IMR-90 (cell line): ENCODE measurements around the gene HMCES. TPM values are rescaled to one million over a fixed set of nuclear protein-coding genes. Genes with fewer than 3 reads are reported as not detected.

Experiments used
- ATAC-seq: fragments of 200-7000 bp; cut with Tn5 transposase; 2 replicates; pipeline ENCODE4 v1.9.1; 2020; ENCODE audit warnings: low read depth, mild to moderate bottlenecking, moderate library complexity
- BruUV-seq: library from RNA; stranded (reverse); fragments of 400-500 nt; replicated peaks from 2 replicates; lab custom pipeline; 2021; lab: Mats Ljungman, UMichigan
- CTCF ChIA-PET: fragments of 300-600 bp; formaldehyde crosslinking; extraction: SDS; loops from one replicate; lab custom pipeline; 2021; ENCODE audit warnings: antibody characterized with exemption; lab: Yijun Ruan, JAX
- POLR2A ChIA-PET: fragments of 300-600 bp; sonication (Branson Sonifier 250); formaldehyde crosslinking; loops from one replicate; lab custom pipeline; 2022; ENCODE audit warnings: antibody characterized with exemption; ENCODE audit not compliant: unreplicated experiment; lab: Charles Lee
- DNase-seq: peaks from one replicate; pipeline ENCODE4 v3.0.0; 2013
- H2AFZ ChIP-seq: replicated peaks from 2 replicates; pipeline ENCODE3; 2013; ENCODE audit warnings: low read length, mild to moderate bottlenecking; ENCODE audit not compliant: poor library complexity
- H2AK5ac ChIP-seq: 2 replicates; pipeline ENCODE4 v1.6.1; 2013; ENCODE audit warnings: low read depth, low read length, inconsistent platforms
- H2AK9ac ChIP-seq: replicated peaks from 2 replicates; pipeline ENCODE3; 2013; ENCODE audit warnings: mild to moderate bottlenecking, low read depth, low read length, moderate library complexity; ENCODE audit not compliant: poor library complexity
- H2BK120ac ChIP-seq: 2 replicates; pipeline ENCODE4 v1.6.1; 2013; ENCODE audit warnings: low read depth, low read length, inconsistent platforms
- H2BK15ac ChIP-seq: 3 replicates; pipeline ENCODE4 v1.6.1; 2013; ENCODE audit warnings: low read depth, low read length, inconsistent platforms
- H2BK20ac ChIP-seq: 2 replicates; pipeline ENCODE4 v1.6.1; 2013; ENCODE audit warnings: low read depth, mild to moderate bottlenecking, inconsistent platforms, low read length, moderate library complexity
- H2BK5ac ChIP-seq: 2 replicates; pipeline ENCODE4 v1.6.1; 2013; ENCODE audit warnings: mild to moderate bottlenecking, low read depth, low read length, inconsistent platforms; ENCODE audit not compliant: poor library complexity, severe bottlenecking
- H3K14ac ChIP-seq: replicated peaks from 2 replicates; pipeline ENCODE4 v1.6.1; 2013; ENCODE audit warnings: low read depth, low read length, inconsistent platforms
- H3K18ac ChIP-seq: 2 replicates; pipeline ENCODE4 v1.6.1; 2013; ENCODE audit warnings: low read depth, low read length, control low read depth
- H3K23ac ChIP-seq: 2 replicates; pipeline ENCODE4 v1.6.1; 2013; ENCODE audit warnings: low read depth, low read length, inconsistent platforms
- H3K27ac ChIP-seq: 2 replicates; pipeline ENCODE4 v1.5.1; 2013; ENCODE audit warnings: mild to moderate bottlenecking, control low read depth, low read length; ENCODE audit not compliant: insufficient read depth
- H3K27me3 ChIP-seq: 2 replicates; pipeline ENCODE4 v1.6.1; 2013; ENCODE audit warnings: low read length; ENCODE audit not compliant: control insufficient read depth, insufficient read depth
- H3K36me3 ChIP-seq: 2 replicates; pipeline ENCODE4 v1.6.1; 2013; ENCODE audit warnings: low read length, mixed read lengths; ENCODE audit not compliant: control insufficient read depth, insufficient read depth
- H3K4ac ChIP-seq: 2 replicates; pipeline ENCODE4 v1.6.1; 2013; ENCODE audit warnings: low read depth, low read length, inconsistent platforms
- H3K4me1 ChIP-seq: 2 replicates; pipeline ENCODE4 v1.6.1; 2013; ENCODE audit warnings: low read length, mixed read lengths; ENCODE audit not compliant: control insufficient read depth, insufficient read depth
- H3K4me2 ChIP-seq: 2 replicates; pipeline ENCODE4 v1.6.1; 2013; ENCODE audit warnings: low read depth, mild to moderate bottlenecking, control low read depth, low read length, moderate library complexity
- H3K4me3 ChIP-seq: 2 replicates; pipeline ENCODE4 v1.5.1; 2013; ENCODE audit warnings: low read depth, mild to moderate bottlenecking, control low read depth, low read length, moderate library complexity; ENCODE audit not compliant: insufficient read depth
- H3K56ac ChIP-seq: 2 replicates; pipeline ENCODE4 v1.6.1; 2013; ENCODE audit warnings: low read length, inconsistent platforms; ENCODE audit not compliant: insufficient read depth; ENCODE audit errors: extremely low read depth
- H3K79me1 ChIP-seq, 2 experiments: 2 replicates each; pipeline ENCODE4 v1.6.1; 2013; ENCODE audit warnings: low read length in 2 of 2, inconsistent platforms in 1 of 2, low read depth in 1 of 2
- H3K9ac ChIP-seq: 2 replicates; pipeline ENCODE4 v1.6.1; 2013; ENCODE audit warnings: low read depth, low read length, control low read depth
- H3K9me1 ChIP-seq: 2 replicates; pipeline ENCODE4 v1.6.1; 2013; ENCODE audit warnings: low read length, inconsistent platforms; ENCODE audit not compliant: insufficient read depth
- H3K9me3 ChIP-seq: 2 replicates; pipeline ENCODE4 v1.6.1; 2013; ENCODE audit warnings: low read length; ENCODE audit not compliant: control insufficient read depth, insufficient read depth
- H4K20me1 ChIP-seq: 2 replicates; pipeline ENCODE4 v1.6.1; 2013; ENCODE audit warnings: low read length, inconsistent platforms; ENCODE audit not compliant: insufficient read depth
- H4K5ac ChIP-seq: 2 replicates; pipeline ENCODE4 v1.6.1; 2013; ENCODE audit warnings: mild to moderate bottlenecking, low read depth, low read length, control low read depth
- H4K8ac ChIP-seq, 2 experiments: 2 replicates each; pipeline ENCODE4 v1.6.1; 2013; ENCODE audit warnings: low read depth in 2 of 2, low read length in 2 of 2, control low read depth in 1 of 2, inconsistent platforms in 1 of 2
- H4K91ac ChIP-seq: 2 replicates; pipeline ENCODE4 v1.6.1; 2013; ENCODE audit warnings: low read depth, low read length, inconsistent platforms; ENCODE audit not compliant: insufficient read depth
- BHLHE40 ChIP-seq: fragments of 150-350 bp; IDR thresholded peaks from 2 replicates; pipeline ENCODE4 v1.6.1; 2016; ENCODE audit warnings: mild to moderate bottlenecking, low read depth, low read length
- CHD1 ChIP-seq: IDR thresholded peaks from 2 replicates; pipeline ENCODE4 v1.6.1; 2012; ENCODE audit warnings: low read depth, low read length, improper control_type of control experiment
- FOS ChIP-seq: fragments of 150-350 bp; IDR thresholded peaks from 2 replicates; pipeline ENCODE4 v1.6.1; 2016; ENCODE audit warnings: low read depth, low read length
- WGBS, 2 experiments: methylation state at CpG; one replicate each; pipeline versions ENCODE4 v1.1.5 to v1.1.7; 2013; ENCODE audit warnings: missing lambda C conversion rate in 2 of 2; ENCODE audit not compliant: insufficient read length in 1 of 2; ENCODE audit errors: extremely low coverage in 2 of 2; 5-methylcytosine and 5-hydroxymethylcytosine counted together
- dilution Hi-C: fragments of 300-500 bp; cut with HindIII; formaldehyde crosslinking; loops from one replicate; pipeline ENCODE4 v1.14.3; 2018; ENCODE audit warnings: low sequenced_read_pairs; ENCODE audit not compliant: unreplicated experiment
- in situ Hi-C: fragments of 300-500 bp; cut with MboI; formaldehyde crosslinking; loops from 3 replicates; pipeline ENCODE4 v1.14.3; 2019; ENCODE audit warnings: low sequenced_read_pairs, inconsistent platforms, mixed read lengths
- intact Hi-C: fragments of 100-400 bp; cut with micrococcal nuclease; formaldehyde crosslinking; loops from 2 replicates; pipeline ENCODE4 v1.10.0; 2022
- polyA plus RNA-seq, 3 experiments: library from polyadenylated mRNA; depleted of rRNA; stranded (reverse); fragments of >200 nt; gene quantifications; 2 replicates each; pipeline ENCODE4 v1.2.3, GENCODE V29; 2012; ENCODE audit warnings: low replicate concordance in 1 of 3
- total RNA-seq: library from RNA; depleted of rRNA; stranded (reverse); fragments of >200 nt; gene quantifications from 2 replicates; pipeline ENCODE4 v1.2.3, GENCODE V29; 2012

Gene HMCES
- total and polyA plus RNA-seq, 2 of the 4 experiments (the other 2 are of a cell fraction), result 26.0 to 30.5 TPM

DNA sequence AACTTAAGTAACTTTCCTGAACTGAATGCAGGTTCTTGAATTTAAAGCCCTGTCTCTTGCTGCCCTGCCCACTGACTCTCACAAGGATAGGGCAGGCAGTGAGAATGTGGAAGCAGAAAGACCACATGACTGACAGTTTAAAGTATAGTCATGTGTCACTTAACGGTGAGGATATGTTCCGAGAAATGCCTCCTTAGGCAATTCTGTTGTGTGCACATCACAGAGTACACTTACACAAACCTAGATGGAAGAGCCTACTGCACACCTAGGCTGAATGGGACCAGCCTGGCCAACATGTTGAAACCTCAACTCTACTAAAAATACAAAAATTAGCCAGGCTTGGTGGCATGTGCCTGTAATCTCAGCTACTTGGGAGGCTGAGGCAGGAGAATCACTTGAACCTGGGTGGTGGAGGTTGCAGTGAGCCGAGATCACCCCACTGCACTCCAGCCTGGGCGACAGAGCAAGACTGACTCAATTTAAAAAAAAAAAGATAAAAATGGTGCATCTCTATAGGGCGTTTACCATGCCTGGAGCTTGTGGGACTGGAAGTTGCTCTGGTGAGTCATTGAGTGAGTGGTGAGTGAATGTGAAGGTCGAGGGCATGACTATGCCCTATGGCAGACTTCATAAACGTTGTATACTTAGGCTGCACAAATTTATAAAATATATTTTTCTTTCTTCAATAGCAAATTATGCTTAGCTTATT, 48.2 kb upstream of the HMCES start:
- intact Hi-C loops, result no loop called here
- Histone ChIP-seq H4K20me1 (no peaks in the 10 kb centered on the region), H2BK5ac (peak overlapping the region; percentile 55), H4K5ac (no peak overlapping the region), H3K14ac (peak overlapping the region; percentile 85), H3K27me3 (no peaks in the 10 kb centered on the region), H3K27ac (peak overlapping the region; percentile 7; the same call in 1 of the 2 replicates), H4K8ac (peak overlapping the region in 1 of 2 experiments; percentile 82; a peak in 2 of 4 replicates), H2AK5ac (peak overlapping the region; percentile 81), H2BK15ac (peak overlapping the region; percentile 53; the same call in 1 of the 3 replicates), H3K23ac (peak overlapping the region; percentile 81; the same call in 1 of the 2 replicates), H2BK120ac (peak overlapping the region; percentile 78), H3K4me2 (no peak overlapping the region), H2AFZ (peak overlapping the region; percentile 54), H3K9me1 (peaks cover 25% of the 10 kb centered on the region), H3K36me3 (no peaks in the 10 kb centered on the region), H3K9me3 (no peaks in the 10 kb centered on the region), H3K9ac (no peak overlapping the region), H3K4me3 (no peak overlapping the region), H2AK9ac (peak overlapping the region; percentile 74), H2BK20ac (peak overlapping the region; percentile 92), H4K91ac (peak overlapping the region; percentile 69), H3K4me1 (peaks cover 20% of the 10 kb centered on the region), H3K79me1 (peaks cover 0 to 17% of the 10 kb centered on the region in 2 experiments; a peak in 2 of 4 replicates), H3K18ac (no peak overlapping the region), H3K56ac (no peak overlapping the region), H3K4ac (peak overlapping the region; percentile 82)
- ATAC-seq (peak; percentile 71), DNase-seq (peak; percentile 90)
- 50% methylated on average over 1 of the region's 7 CpGs; no CpG with 5 or more reads in 1 of the 2 experiments for WGBS, 2 experiments
- ChIA-PET POLR2A (no interaction called here), CTCF (interaction anchor here (0.6 to 0.7 kb wide), 2 partner anchors 137 to 952 kb away, joined by 3 to 4 read pairs; no protein-coding TSS in a partner anchor)
- in situ Hi-C loops, result no loop called here
- dilution Hi-C loops, result no loop called here
- BruUV-seq, result no TSS peak
- TF ChIP-seq BHLHE40 (peak; percentile 41; the same call in 1 of the 2 replicates), CHD1 (no peak), FOS (peak; percentile 84)
